HFF-Myc (cell line): Measurements from ENCODE around the gene TEX264.

Experiments used
- DNase-seq: peaks from one replicate; pipeline ENCODE4 v3.0.0-alpha.2; 2011; ENCODE audit warnings: low read depth; ENCODE audit errors: extremely low read depth
- H3K4me3 ChIP-seq: replicated peaks from 2 replicates; pipeline ENCODE4 v1.5.1; 2011; ENCODE audit warnings: low read depth, mild to moderate bottlenecking, control low read depth, low read length
- TF ChIP-seq, protein P1 (sequence below): IDR thresholded peaks from 2 replicates; pipeline ENCODE4 v1.5.1; 2012; ENCODE audit warnings: mild to moderate bottlenecking, low read depth, low read length, control low read depth; ENCODE audit errors: missing control alignments

Gene TEX264

DNA sequence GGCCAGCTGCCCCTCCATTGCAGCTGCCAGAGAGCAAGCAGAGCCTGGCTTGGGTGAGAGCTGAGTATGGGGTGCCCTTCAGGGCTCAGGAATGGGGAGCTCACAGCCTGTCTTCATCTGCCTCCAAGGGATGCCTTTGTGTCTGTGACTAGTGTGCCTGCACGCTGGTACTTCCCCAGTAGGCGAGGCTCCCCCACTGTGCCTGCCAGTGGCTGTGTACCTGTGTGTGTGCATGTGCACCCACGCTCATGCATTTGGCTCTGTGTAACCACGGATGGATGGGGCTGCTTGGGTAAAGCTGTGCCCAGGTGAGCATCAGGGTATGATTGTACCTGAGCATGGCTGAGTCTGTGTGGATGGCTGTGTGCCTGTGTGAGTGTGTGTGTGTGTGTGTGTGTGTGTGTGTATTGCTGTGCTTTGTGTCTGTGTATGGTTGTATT lies 33.5 kb downstream of the TEX264 start:
- no peak for DNase-seq
- no peak overlapping the region for H3K4me3 ChIP-seq
- TF ChIP-seq, protein P1, sequence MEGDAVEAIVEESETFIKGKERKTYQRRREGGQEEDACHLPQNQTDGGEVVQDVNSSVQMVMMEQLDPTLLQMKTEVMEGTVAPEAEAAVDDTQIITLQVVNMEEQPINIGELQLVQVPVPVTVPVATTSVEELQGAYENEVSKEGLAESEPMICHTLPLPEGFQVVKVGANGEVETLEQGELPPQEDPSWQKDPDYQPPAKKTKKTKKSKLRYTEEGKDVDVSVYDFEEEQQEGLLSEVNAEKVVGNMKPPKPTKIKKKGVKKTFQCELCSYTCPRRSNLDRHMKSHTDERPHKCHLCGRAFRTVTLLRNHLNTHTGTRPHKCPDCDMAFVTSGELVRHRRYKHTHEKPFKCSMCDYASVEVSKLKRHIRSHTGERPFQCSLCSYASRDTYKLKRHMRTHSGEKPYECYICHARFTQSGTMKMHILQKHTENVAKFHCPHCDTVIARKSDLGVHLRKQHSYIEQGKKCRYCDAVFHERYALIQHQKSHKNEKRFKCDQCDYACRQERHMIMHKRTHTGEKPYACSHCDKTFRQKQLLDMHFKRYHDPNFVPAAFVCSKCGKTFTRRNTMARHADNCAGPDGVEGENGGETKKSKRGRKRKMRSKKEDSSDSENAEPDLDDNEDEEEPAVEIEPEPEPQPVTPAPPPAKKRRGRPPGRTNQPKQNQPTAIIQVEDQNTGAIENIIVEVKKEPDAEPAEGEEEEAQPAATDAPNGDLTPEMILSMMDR, result no peak

DNA sequence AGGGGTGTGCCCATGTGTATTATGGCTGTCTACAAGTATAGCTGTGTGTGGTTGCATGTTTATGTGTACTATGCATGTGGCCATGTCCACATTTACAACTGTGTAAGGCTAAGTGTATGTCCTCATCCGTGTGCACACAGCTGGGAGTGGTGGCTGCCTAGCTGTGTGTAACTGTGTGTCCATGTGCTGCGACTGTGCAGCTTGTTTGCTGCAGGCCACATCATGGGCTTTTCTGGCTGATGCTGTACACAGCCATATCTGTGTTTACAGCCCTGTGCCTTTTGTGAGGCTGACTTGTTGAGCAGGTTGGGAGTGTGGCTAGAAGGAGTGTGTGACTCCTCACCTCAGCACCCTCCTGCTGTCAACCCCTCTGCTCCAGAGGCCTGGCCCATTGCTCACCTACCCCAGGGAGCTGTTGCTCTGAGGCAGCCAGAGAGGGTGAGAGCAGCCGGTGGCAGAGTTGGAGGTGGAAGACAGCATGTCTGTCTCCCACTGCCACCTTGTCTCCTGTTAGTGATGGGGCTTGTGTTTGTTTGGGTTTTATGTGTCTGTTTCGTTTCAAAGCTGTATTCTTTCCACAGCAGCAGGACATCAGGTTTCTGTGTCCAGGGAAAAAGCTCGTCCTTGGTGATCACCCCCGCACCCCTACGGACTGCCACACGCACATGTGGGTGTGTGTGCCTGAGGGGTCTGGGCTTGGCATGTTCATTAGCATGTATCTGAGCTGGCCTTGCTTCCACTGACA lies 34.4 kb downstream of the TEX264 start:
- TF ChIP-seq, protein P1, result no peak
- H3K4me3 ChIP-seq, result no peak overlapping the region
- no peak for DNase-seq

DNA sequence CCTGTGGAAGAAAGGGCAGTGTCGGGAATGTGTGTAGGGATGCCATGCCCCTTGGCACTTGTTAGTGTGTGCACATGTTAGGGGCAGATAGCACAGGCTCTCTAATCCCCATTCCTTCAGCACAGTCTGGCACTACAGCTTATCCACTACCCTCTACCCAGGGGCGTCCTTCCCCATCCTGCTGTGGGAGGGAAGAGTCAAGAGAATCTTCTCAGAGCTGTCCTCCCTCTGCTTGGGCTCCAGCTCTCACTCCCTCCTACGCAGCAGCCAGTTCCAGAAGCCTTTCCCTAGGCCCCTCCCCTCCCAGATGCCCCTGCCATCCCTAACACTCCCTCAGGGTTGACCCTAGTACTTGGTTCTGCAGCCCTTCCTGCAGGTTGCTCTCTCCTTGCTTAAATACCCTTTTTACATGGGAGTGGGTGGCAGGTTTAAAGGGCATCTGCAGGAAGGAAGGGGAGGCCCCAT lies 35.0 kb downstream of the TEX264 start:
- TF ChIP-seq, protein P1, result no peak
- H3K4me3 ChIP-seq, result no peak overlapping the region
- DNase-seq, result no peak

DNA sequence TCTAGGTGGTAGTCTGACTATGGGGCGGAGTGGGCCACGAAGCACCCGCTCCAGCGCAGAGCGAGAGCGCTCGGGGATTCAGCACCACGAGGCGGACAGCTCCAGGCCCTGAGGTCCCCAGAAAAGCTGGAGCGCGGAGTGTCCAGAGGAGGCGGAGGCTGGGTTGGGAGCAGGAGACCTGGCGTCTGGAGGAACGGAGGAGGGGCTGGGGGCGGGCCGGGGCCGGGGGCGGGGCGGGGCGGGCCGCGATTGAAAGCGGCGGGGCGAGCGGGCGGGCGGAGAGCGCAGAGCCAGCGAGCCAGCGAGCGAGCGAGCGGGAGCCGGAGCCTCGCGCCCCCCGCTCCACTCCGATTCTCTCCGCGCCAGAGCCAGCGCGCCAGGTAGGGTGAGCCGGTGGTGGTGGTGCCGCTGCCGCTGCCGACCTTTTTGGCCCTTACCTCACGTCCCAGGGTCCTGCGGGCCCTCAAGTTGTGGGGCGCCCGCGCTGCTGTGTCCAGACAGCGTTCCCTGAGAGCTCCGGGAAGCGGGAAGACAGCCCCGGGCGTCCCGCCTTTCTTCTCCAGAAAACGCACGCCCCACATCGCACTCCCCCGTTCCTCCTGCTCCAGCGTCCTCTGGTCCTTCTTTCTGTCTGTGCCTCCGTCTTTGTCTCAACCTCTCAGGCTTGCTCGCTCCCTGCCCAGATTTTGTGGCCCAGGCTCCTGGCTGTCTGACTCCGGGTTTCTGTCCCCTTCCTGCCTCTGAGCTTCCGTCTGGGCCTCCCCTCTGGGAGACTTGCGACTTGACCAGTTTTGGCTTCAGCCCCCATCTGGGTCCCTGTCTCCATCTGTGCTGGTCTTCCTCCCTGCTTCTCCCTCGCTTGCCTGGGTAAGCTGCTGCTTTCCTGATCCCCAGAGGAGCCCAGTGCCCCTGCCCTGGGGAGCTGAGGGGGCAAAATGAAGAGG lies 36.0 kb downstream of the TEX264 start, which contains the start of gene GRM2:
Gene GRM2 (plus strand): TSS at position 281 of the 944 bp plus-strand sequence. CDS start 1,916 bp downstream, outside the sequence.
- TF ChIP-seq, protein P1, result no peak
- no peak within 1 kb of the TSS for H3K4me3 ChIP-seq
- peak; percentile 38 for DNase-seq

DNA sequence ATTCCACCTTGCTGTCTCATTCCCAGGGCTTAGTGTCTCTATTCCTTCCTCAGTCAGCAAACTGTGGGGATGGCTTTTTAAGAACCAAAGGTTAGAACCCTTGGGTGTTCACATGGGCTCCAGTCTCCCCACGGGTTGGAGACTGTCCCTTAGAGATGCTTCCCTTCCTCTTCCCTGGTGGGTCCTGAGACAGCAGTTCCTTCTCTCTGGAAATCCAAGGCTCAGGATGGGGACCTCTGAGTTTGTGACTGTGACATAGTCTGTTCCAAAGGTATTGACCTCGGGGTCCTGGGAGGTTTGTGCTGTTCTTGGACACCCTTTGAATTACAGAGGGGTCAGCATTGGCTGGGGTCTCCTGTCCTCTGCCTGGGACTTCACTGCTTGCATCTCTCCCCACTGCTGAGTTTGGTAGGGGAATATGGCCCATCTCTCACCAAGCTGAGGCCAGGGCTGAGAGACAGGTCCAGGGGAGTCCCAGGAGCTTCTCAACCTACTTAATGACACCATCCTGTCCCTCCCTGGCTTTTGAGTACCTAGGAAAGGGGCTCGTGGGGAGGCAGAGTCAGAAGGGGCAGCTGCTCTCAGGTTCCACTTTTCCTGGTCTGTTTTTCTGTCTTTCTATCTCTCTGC lies 37.3 kb downstream of the TEX264 start:
- no peak for DNase-seq
- TF ChIP-seq, protein P1, result no peak
- no peak overlapping the region for H3K4me3 ChIP-seq

DNA sequence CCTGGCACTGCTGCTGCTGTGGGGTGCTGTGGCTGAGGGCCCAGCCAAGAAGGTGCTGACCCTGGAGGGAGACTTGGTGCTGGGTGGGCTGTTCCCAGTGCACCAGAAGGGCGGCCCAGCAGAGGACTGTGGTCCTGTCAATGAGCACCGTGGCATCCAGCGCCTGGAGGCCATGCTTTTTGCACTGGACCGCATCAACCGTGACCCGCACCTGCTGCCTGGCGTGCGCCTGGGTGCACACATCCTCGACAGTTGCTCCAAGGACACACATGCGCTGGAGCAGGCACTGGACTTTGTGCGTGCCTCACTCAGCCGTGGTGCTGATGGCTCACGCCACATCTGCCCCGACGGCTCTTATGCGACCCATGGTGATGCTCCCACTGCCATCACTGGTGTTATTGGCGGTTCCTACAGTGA lies 38.0 kb downstream of the TEX264 start:
- no peak for DNase-seq
- TF ChIP-seq, protein P1, result no peak
- H3K4me3 ChIP-seq, result no peak overlapping the region
